ENCODE results near the gene ATP2C2.

GRCh38 chr16:84455031-84455430 lies 86.7 kb downstream of the ATP2C2 start:
- TF ChIP-seq SP3 (tag by site-specific recombination; IDR thresholded peaks at IDR 0.05) (no peak), ZNF514 (tag by site-specific recombination; IDR thresholded peaks at IDR 0.05) (no peak), ZNF121 (tag by site-specific recombination; IDR thresholded peaks at IDR 0.05) (no peak), ZNF302 (tag by site-specific recombination; IDR thresholded peaks at IDR 0.05; ENCODE audit: low read depth) (no peak), ZNF571 (tag by site-specific recombination; IDR thresholded peaks at IDR 0.05) (no peak), ZNF624 (tag by site-specific recombination; IDR thresholded peaks at IDR 0.05) (no peak), CTCF (tag by site-specific recombination; IDR thresholded peaks at IDR 0.05) (no peak)

All from HEK293 (cell line).